WI38 (cell line): Measurements from ENCODE around the gene RANGAP1.

Source experiments
- H3K4me3 ChIP-seq: 2 replicates; pipeline ENCODE4 v1.5.1; 2011; ENCODE audit warnings: low read depth, mild to moderate bottlenecking, control low read depth, low read length
- CTCF ChIP-seq: IDR thresholded peaks from 2 replicates; pipeline ENCODE4 v1.5.1; 2012; ENCODE audit warnings: low read depth, mild to moderate bottlenecking, control low read depth, low read length

Gene RANGAP1

GRCh38 chr22:41308544-41308947 lies 22.6 kb upstream of the RANGAP1 start:
- TF ChIP-seq CTCF = no peak
- H3K4me3 ChIP-seq = no peak overlapping the region

GRCh38 chr22:41308054-41308453 lies 22.1 kb upstream of the RANGAP1 start:
- no peak overlapping the region for H3K4me3 ChIP-seq
- TF ChIP-seq CTCF = no peak

GRCh38 chr22:41305646-41306045 lies 19.7 kb upstream of the RANGAP1 start:
- no peak for TF ChIP-seq CTCF
- no peak overlapping the region for H3K4me3 ChIP-seq

GRCh38 chr22:41302811-41303210 lies 16.8 kb upstream of the RANGAP1 start:
- peak overlapping the region; percentile 93 for H3K4me3 ChIP-seq
- no peak for TF ChIP-seq CTCF

GRCh38 chr22:41302021-41302767 lies 16.2 kb upstream of the RANGAP1 start:
- TF ChIP-seq CTCF = no peak
- peak overlapping the region; percentile 93 for H3K4me3 ChIP-seq

DNA sequence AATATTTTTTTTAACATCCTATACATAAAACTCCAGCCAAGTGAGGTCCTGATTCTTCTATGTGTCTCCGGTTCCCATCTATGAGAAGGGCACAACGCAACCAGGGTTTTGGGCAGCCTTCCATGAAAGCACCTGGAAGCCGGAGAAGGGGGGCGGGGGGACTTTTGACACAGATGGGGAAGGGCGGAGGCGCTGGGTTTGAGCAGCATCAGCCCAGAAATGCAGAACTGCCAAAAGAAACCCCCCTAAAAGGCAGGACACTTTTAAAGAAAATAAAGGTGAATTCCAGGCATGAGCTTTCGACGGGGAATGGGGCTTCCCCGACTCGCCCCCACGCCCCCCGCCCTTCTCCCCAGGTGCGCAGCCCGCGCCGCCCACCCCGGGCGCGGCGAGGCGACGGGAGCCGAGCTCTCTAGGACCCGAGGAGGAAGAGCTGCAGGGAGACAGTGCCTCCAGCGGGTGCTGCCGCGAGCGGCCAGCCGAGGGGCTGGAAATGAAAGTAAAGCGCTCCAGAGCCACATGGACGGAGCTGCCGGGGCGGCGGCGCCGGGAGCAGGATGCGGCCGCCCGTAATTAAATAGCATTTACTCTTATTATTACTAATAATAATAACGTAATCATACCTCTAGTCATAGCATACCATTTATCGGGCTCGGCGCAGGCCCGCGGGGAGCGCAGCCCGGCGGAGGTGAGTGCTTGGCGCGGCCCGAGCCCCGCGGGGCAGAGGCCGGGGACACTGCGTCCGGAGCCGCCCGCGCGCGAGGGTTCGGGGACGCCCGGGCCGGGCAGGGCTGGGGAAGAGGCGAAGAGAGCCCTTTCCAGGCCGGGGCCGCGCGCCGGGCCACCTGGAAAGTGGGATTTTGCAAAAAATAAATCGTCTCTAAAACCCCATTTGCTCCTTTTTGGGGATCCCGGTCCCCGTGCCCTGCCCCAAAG lies 15.4 kb upstream of the RANGAP1 start, which contains the start of gene ZC3H7B:
Gene ZC3H7B, plus strand, starts transcription at position 441 of the 936 bp plus-strand sequence. CDS start 19,136 bp downstream, outside the sequence.
- peak within 1 kb of the TSS; percentile 93 for H3K4me3 ChIP-seq
- TF ChIP-seq CTCF = peak; percentile 46
